ENCODE measurements around the gene MACROD2.
"Not testable (repeated sequence)": the region's sequence is repeated elsewhere in the genome, so short reads cannot be mapped to it uniquely, and the experiment has no call there.

MACROD2 gene

GRCh38 chr20:14926436-14926835 is 931.1 kb downstream of the MACROD2 start:
- not testable (repeated sequence) for H3K4me3 ChIP-seq (ENCODE audit: low read depth, low read length)

GRCh38 chr20:14928083-14928482 is 932.8 kb downstream of the MACROD2 start:
- no peak overlapping the region for H3K4me3 ChIP-seq (ENCODE audit: low read depth, low read length)

GRCh38 chr20:14929388-14929787 is 934.1 kb downstream of the MACROD2 start:
- no peak overlapping the region for H3K4me3 ChIP-seq (ENCODE audit: low read depth, low read length)

GRCh38 chr20:14932040-14932439 is 936.7 kb downstream of the MACROD2 start:
- H3K4me3 ChIP-seq (ENCODE audit: low read depth, low read length) = no peak overlapping the region

- no peak overlapping the region for H3K4me3 ChIP-seq (ENCODE audit: low read depth, low read length)
These were observed 940.0 kb downstream of the MACROD2 start for GRCh38 chr20:14935285-14935684.

- no peak overlapping the region for H3K4me3 ChIP-seq (ENCODE audit: low read depth, low read length)
These were observed 941.7 kb downstream of the MACROD2 start for GRCh38 chr20:14937021-14937420.

- no peak overlapping the region for H3K4me3 ChIP-seq (ENCODE audit: low read depth, low read length)
These were observed 942.5 kb downstream of the MACROD2 start for GRCh38 chr20:14937846-14938245.

GRCh38 chr20:14947536-14947935 is 952.2 kb downstream of the MACROD2 start:
- no peak overlapping the region for H3K4me3 ChIP-seq (ENCODE audit: low read depth, low read length)

GRCh38 chr20:14947946-14948345 is 952.6 kb downstream of the MACROD2 start:
- no peak overlapping the region for H3K4me3 ChIP-seq (ENCODE audit: low read depth, low read length)

GRCh38 chr20:14948416-14948815 is 953.1 kb downstream of the MACROD2 start:
- H3K4me3 ChIP-seq (ENCODE audit: low read depth, low read length) = no peak overlapping the region

GRCh38 chr20:14950633-14951032 is 955.3 kb downstream of the MACROD2 start:
- H3K4me3 ChIP-seq (ENCODE audit: low read depth, low read length) = no peak overlapping the region

- no peak overlapping the region for H3K4me3 ChIP-seq (ENCODE audit: low read depth, low read length)
These were observed 955.8 kb downstream of the MACROD2 start for GRCh38 chr20:14951105-14951504.

- no peak overlapping the region for H3K4me3 ChIP-seq (ENCODE audit: low read depth, low read length)
These were observed 956.5 kb downstream of the MACROD2 start for GRCh38 chr20:14951707-14952418.

- no peak overlapping the region for H3K4me3 ChIP-seq (ENCODE audit: low read depth, low read length)
These were observed 958.4 kb downstream of the MACROD2 start for GRCh38 chr20:14953736-14954135.

- H3K4me3 ChIP-seq (ENCODE audit: low read depth, low read length) = no peak overlapping the region
These were observed 960.1 kb downstream of the MACROD2 start for GRCh38 chr20:14955399-14955798.

- no peak overlapping the region for H3K4me3 ChIP-seq (ENCODE audit: low read depth, low read length)
These were observed 960.7 kb downstream of the MACROD2 start for GRCh38 chr20:14956026-14956425.

- H3K4me3 ChIP-seq (ENCODE audit: low read depth, low read length) = no peak overlapping the region
These were observed 961.2 kb downstream of the MACROD2 start for GRCh38 chr20:14956538-14956937.

GRCh38 chr20:14957402-14957801 is 962.1 kb downstream of the MACROD2 start:
- H3K4me3 ChIP-seq (ENCODE audit: low read depth, low read length) = no peak overlapping the region

- H3K4me3 ChIP-seq (ENCODE audit: low read depth, low read length) = no peak overlapping the region
These were observed 963.3 kb downstream of the MACROD2 start for GRCh38 chr20:14958626-14959025.

GRCh38 chr20:14959506-14960475 is 964.5 kb downstream of the MACROD2 start:
- H3K4me3 ChIP-seq (ENCODE audit: low read depth, low read length) = no peak overlapping the region

- no peak overlapping the region for H3K4me3 ChIP-seq (ENCODE audit: low read depth, low read length)
These were observed 965.5 kb downstream of the MACROD2 start for GRCh38 chr20:14960831-14961230.

GRCh38 chr20:14963262-14963663 is 967.9 kb downstream of the MACROD2 start:
- H3K4me3 ChIP-seq (ENCODE audit: low read depth, low read length) = no peak overlapping the region

All from iPS-11a (cell line).